GM10248 (cell line): ENCODE measurements around the gene SYNGR4.
"Not testable (repeated sequence)": the region's sequence is repeated elsewhere in the genome, so short reads cannot be mapped to it uniquely, and the experiment has no call there.

Experiments used
- CTCF ChIA-PET: fragments of 300-600 bp; sonication (Branson Sonifier 250); formaldehyde crosslinking; extraction: SDS; loops from one replicate; lab custom pipeline; 2021; ENCODE audit warnings: antibody characterized with exemption; lab: Yijun Ruan, JAX
- POLR2A ChIA-PET: fragments of 350-650 bp; sonication (Branson Sonifier 250); formaldehyde crosslinking; extraction: SDS; loops from one replicate; lab custom pipeline; 2020; ENCODE audit warnings: antibody characterized with exemption; lab: Yijun Ruan, JAX
- DNase-seq: peaks from one replicate; pipeline ENCODE4 v3.0.0; 2012; ENCODE audit errors: extremely low spot score
- TF ChIP-seq, protein P1 (sequence below): IDR thresholded peaks from 2 replicates; pipeline ENCODE4 v1.5.1; 2012; ENCODE audit warnings: mild to moderate bottlenecking, low read depth; ENCODE audit errors: extremely low read depth, missing control alignments, control extremely low read depth

Gene SYNGR4, protein sequence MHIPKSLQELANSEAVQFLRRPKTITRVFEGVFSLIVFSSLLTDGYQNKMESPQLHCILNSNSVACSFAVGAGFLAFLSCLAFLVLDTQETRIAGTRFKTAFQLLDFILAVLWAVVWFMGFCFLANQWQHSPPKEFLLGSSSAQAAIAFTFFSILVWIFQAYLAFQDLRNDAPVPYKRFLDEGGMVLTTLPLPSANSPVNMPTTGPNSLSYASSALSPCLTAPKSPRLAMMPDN

DNA sequence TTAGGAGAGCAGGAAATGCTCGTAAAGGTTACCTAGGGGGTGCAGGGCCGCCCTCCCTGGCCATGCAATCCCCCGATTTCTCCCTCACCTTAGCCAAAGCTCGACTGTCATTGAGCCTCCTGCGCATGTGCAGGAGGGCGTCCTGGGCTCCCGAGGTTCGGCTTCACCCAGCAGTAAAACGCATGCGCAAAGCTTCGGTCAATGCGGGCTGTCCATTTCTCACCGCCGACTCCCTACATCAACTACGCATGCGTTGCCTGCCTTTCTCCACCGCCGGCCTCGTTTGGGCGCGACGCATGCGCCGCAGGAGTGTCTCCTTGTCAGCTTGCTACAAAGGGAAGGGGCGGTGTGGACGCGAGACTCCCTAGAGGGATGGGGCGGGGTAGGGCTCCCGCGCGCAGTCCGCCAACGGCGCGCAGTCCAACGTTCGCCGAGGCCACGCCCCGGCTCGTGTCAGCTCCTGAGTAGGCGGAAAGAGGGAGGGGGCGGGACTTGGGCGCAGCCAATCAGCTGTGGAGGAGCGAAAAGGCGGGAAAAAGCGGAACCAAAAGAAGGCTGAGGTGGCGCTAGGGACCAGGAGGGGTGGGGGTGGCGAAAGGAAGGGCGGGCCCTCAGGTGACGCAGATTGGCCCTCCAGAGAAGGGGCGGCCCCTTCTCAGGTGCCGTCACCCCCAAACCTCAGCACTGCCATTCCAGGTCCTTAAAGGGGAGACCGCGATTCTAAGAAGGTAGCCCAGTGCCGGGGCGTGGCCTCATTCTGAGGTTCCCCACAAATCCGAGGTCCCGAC lies at the start of gene SYNGR4, which contains the start of gene TMEM143:
Gene SYNGR4, plus strand, starts transcription at position 558 of the 788 bp plus-strand sequence. CDS start 1,476 bp downstream, outside the sequence.
Gene TMEM143, minus strand, starts transcription at position 131 of the 788 bp plus-strand sequence. Its CDS starts 20 bp downstream, at position 111.
- TF ChIP-seq, protein P1, sequence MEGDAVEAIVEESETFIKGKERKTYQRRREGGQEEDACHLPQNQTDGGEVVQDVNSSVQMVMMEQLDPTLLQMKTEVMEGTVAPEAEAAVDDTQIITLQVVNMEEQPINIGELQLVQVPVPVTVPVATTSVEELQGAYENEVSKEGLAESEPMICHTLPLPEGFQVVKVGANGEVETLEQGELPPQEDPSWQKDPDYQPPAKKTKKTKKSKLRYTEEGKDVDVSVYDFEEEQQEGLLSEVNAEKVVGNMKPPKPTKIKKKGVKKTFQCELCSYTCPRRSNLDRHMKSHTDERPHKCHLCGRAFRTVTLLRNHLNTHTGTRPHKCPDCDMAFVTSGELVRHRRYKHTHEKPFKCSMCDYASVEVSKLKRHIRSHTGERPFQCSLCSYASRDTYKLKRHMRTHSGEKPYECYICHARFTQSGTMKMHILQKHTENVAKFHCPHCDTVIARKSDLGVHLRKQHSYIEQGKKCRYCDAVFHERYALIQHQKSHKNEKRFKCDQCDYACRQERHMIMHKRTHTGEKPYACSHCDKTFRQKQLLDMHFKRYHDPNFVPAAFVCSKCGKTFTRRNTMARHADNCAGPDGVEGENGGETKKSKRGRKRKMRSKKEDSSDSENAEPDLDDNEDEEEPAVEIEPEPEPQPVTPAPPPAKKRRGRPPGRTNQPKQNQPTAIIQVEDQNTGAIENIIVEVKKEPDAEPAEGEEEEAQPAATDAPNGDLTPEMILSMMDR = no peak
- POLR2A ChIA-PET = interaction anchor here (0.5 to 2.5 kb wide), 18 partner anchors 9 to 1752 kb away, joined by 3 to 12 read pairs (median 4); partner anchors contain the start of genes KDELR1 and SPHK2

DNA sequence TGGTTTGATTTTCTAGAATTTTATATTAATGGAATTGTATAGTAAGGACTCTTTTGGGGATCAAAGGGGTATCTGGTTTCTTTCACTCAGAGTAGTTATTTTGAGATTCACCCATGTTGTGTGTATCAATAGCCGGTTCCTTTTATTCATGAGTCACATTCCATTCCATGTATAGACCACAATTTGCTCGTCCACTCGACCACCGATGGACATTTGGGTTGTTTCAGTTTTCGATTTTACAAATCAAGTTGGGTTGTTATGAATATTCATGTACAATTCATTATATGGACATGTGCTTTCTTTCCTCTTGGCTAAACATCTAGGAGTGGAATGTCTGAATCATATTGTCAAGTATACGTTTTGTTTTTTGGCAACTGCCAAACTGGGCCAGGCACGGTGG lies 48.5 kb upstream of the SYNGR4 start:
- DNase-seq = no peak
- ChIA-PET CTCF (interaction anchor here (14.9 kb wide), 1 partner anchor 17 kb away, joined by 248 read pairs; no protein-coding TSS in a partner anchor), POLR2A (no interaction called here)
- TF ChIP-seq, protein P1 = no peak

More for the DNA sequence above, at the start of gene SYNGR4, which contains the start of gene TMEM143:
- CTCF ChIA-PET = interaction anchor here (0.6 to 2.9 kb wide), 17 partner anchors 8 to 995 kb away, joined by 3 to 43 read pairs (median 4); partner anchors contain the start of gene KDELR1
- DNase-seq = peak; percentile 99

DNA sequence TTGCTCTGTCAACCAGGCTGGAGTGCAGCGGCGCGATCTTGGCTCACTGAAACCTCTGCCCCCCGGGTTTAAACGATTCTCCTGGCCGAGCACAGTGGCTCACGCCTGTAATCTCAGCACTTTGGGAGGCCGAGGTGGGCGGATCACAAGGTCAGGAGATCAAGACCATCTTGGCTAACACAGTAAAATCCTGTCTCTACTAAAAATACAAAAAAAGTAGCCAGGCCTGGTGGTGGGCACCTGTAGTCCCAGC lies 46.5 kb upstream of the SYNGR4 start:
- DNase-seq, POLR2A ChIA-PET: not testable (repeated sequence)
- CTCF ChIA-PET = interaction anchor here (1.0 to 14.9 kb wide), 4 partner anchors 8 to 267 kb away, joined by 3 to 248 read pairs (median 8); no protein-coding TSS in a partner anchor

DNA sequence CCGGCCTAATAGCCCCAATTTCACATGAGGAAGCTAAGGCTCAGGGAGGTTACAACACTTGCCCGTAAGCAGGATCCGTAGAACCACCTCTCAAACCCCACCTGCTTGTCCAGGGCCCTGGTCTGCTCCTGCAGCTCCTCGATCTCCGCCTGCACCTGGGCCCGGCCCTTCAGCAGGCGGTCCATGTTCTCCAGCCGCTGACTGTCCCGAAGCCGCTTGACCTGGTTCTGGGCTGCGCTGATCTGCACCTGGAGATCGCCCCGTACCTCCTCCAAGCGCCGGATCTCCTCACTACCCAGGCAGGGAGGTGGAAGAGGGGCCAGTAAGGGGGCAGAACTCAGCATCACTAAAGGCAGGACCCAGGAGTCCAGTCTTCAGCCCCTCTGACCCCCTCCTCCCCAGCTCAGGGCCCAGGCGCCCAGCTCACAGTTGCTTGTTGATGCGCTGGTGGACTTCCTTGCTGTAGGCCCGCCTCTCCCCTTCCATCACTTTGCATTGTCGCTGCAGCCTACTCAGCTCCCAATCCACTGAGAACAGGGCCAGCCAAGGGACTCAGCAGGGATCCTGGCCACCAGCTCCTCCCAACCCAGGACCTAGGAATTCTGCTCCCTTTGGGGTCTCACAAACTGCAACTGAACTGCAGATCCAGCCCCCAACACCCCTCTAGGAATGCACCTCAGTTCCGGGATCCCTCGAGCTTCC lies 45.7 kb upstream of the SYNGR4 start:
- ChIA-PET POLR2A (interaction anchor here (0.6 kb wide), 1 partner anchor 19 kb away, joined by 3 read pairs; no protein-coding TSS in a partner anchor), CTCF (interaction anchor here (1.0 to 14.9 kb wide), 5 partner anchors 9 to 270 kb away, joined by 3 to 248 read pairs (median 11); no protein-coding TSS in a partner anchor)
- DNase-seq = no peak

DNA sequence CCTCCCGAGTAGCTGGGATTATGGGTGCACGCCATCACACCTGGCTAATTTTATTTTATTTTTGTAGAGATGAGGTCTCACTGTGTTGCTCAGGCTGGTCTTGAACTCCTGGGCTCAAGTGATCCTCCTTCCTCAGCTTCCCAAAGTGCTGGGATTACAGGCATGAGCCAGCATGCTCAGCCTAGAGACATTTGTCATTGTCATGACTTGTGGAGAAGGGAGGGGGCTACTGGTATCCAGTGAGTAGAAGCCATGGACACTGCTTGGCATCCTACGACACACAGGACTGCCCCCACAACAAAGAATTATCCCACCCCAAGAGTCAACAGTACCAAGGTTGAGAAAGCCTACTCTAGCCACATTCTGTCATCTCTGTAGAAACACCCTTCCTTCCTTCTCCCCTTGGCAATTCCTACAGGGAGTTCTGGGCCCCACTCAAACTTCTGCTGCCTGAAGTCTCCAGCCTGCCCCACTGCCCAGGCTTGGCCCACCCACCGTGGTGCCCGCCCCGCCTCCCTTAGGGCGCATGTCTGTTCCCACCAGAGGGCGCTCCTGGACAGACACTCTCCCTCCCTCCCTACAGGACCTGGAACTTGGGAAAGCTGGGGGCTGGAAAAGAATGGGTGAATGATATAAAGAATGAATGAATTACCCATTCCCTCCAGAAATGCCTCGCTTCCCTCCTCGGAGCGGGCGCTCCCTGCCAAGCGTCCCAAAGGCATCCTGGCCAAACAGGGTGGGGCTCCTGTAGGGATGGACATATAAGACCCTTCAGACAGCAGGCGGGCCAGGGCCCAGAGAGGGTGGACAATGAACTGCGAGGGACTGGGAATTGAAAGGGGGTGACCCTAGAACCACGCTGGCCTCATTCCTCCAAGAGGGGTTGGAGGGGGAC lies 44.3 kb upstream of the SYNGR4 start:
- DNase-seq = peak; percentile 67
- ChIA-PET POLR2A (no interaction called here), CTCF (interaction anchor here (0.6 to 14.9 kb wide), 9 partner anchors 9 to 268 kb away, joined by 3 to 248 read pairs (median 4); partner anchors contain the start of genes SYNGR4 and TMEM143)
- TF ChIP-seq, protein P1 = peak; percentile 88

More for the DNA sequence above, 45.7 kb upstream of the SYNGR4 start:
- TF ChIP-seq, protein P1 = no peak

DNA sequence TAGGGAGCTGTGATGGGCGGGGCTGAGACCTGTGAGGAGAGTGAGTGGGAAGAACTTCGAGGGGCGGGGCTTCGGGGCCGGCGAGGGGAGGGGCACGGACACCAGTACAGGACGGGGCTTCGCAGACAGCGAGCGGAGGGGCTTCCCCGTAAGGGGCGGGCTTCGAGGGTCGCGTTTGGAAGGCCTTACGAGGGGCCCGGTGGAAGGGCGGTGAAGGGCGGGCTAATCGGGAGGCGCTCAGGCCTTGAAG lies 42.9 kb upstream of the SYNGR4 start:
- peak; percentile 98 for DNase-seq
- TF ChIP-seq, protein P1 = no peak
- CTCF ChIA-PET = interaction anchor here (0.6 to 14.9 kb wide), 13 partner anchors 12 to 263 kb away, joined by 3 to 248 read pairs (median 4); partner anchors contain the start of genes KDELR1, PLA2G4C, SYNGR4 and TMEM143
- POLR2A ChIA-PET = interaction anchor here (0.5 to 2.2 kb wide), 7 partner anchors 11 to 1206 kb away, joined by 3 to 9 read pairs (median 5); partner anchors contain the start of genes SYNGR4 and TMEM143
